Renal cortex interstitium (tissue), 11 donors: ENCODE measurements around the gene FKBP5. TPM values are rescaled to one million over a fixed set of nuclear protein-coding genes. Genes with fewer than 3 reads are reported as not detected.
A peak's percentile ranks its signal among the peaks of the same experiment; 100 is the strongest.

ENCODE experiments used
- DNase-seq, 11 donors: peaks; one replicate each; pipeline ENCODE4 v3.0.0-alpha.2; 2013; ENCODE audit warnings: low read depth in 9 of 11, low spot score in 4 of 11; ENCODE audit errors: extremely low read depth in 1 of 11
- polyA plus RNA-seq, 3 donors: library from polyadenylated mRNA; unstranded; fragments of 120-200 nt; gene quantifications; one replicate each; pipeline ENCODE4 v1.2.1, GENCODE V29; 2013; ENCODE audit not compliant: insufficient read length in 3 of 3

The FKBP5 gene
- polyA plus RNA-seq, 3 donors, result 18.5 to 31.4 (median 29.8) TPM

DNA sequence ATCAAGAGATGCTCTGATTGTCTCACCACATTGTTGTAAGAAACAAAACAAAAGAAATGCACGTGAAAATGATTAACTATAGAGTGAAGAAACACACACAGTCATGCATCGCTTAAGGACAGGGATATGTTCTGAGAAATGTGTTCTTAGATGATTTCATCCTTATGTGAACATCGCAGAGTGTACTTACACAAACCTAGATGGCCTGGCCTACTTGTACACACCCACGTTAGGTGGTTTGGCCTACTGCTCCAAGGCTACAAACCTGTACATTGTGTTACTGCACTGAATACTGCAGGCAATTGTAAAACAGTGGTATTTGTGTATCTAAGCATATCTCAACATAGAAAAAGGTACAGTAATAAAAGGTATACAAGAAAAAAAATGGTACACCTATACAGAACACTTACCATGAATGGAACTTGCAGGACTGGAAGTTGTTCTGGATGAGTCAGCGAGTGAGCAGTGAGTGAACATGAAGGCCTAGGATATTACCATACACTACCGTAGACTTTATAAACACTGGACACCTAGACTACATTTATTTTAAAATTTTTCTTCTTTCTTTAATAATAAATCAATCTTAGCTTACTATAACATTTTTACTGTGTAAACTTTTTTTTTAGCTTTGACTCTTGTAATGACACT is 48.6 kb downstream of the FKBP5 start:
- DNase-seq, result no peak

DNA sequence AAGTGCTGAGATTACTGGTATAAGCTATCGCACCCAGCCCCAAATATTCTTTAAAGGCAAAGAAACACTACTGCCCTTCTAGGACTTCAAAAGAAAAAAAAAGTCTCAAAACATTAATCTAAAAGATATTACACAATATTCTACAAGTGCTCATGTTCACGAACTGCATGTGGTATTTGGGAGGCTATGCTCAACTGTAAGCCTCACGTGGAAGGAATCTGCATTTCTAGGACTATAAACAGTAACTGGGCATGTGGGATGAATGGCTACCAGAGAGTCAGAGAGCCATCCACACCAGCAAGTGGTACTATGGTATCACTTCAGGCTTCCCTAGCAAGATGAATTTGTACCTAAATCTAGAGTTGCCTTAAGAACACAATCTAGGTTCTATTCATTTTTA is 50.0 kb downstream of the FKBP5 start:
- DNase-seq, result no peak

DNA sequence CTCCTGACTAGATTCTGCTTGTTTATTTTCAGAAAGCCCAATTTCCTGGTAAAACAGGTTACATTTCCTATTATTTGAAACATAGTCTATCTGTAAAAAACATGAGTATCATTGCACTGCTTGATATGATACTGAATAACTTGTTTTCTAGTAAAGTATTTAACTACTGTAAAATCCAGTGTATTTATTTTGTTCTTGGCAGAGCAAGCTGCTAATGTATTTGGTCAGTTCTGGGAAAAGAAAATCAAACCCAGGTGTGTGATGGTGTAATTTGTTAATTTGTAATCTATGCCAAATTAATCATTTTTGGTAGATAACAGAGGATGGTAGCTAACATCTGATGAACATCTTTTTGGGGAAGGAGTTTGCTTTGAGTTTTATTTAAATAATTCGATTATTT is 50.8 kb downstream of the FKBP5 start:
- no peak for DNase-seq

DNA sequence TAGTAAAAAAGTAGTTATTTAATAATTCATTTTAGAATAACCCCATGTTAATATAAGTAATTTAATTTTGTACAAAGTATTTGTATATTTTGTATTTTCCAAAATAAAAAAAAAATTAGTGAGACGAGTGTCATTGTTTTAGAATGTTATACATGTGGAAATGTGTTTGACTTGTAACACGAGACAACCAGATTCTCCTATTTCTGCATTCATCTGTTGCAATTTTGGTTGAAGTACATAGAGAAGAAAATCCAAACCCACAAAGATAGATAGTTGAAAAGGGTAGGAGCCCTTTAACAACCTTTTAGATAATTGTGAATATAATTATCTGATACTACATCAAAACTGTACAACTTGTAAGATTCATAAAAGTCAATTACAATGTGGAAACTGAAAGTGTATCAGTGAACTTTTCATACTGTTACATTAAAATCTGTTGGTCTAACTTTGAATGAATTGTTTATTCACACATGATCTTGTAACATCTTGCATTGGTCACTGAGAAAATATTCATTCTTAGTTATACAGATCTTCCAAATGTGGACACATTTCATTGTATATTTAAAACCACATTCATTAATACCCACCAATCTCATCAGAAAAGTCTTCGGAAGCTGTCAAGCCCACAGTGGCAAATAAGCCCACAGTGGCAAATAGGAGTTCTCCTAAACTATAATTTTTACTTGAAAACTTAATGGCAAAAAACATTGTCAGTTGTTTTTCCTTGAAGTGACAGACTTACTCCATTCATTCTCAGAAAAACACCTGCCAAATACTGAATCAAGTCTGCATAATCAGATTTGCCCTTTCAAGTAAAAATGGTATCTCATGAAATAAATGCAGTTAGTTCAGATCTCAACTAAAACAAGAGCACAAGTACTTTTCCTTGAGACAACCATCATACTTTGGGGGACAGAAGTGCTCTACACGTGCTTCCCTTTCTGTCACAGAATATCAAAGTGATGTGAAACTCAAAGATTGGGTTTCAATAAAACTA is 52.8 kb downstream of the FKBP5 start:
- DNase-seq, result no peak

DNA sequence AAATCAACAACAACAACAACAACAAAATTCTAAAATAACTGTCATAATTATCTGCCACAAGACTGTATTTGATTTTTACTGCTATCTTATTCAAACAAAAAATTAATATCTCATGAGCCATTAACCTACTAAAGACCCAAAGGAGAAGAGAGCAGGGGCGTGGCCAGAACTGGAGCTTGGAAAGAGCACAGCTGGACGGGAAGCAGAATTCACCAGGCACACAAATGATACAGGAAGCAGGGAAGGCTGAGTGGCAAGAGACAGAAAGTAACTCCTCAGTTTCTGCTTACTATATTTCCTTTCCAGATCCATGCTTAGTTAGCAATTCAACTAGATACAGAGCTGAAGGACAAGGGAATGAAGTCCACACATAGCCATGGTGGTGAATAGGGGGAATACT is 54.4 kb downstream of the FKBP5 start:
- DNase-seq, result peak in 2 of 11 donors; percentile 2 to 9

DNA sequence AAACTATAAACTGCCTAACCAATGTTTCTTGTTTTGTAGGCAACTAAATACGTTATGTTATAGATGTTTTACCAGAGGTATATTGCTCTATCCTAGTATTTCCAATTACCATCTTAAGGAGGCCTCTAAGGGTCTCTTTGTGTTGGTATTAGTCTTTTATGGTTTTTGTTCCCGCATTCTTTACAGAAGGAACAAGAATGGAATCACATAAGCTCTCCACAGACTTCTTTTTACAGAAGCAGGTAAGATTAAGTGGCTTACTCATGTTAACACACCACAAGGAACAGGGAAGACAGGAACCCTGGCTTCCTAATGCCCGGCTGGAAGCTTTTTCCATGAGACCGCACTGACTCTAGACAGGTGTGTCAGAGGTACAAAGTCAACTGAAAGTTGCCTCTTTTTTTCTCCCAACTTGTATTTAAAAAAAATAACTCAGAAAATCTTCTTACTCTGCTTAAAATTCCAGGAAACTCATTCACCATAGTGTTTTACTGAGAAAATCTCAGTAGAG is 55.1 kb downstream of the FKBP5 start:
- DNase-seq, result no peak

DNA sequence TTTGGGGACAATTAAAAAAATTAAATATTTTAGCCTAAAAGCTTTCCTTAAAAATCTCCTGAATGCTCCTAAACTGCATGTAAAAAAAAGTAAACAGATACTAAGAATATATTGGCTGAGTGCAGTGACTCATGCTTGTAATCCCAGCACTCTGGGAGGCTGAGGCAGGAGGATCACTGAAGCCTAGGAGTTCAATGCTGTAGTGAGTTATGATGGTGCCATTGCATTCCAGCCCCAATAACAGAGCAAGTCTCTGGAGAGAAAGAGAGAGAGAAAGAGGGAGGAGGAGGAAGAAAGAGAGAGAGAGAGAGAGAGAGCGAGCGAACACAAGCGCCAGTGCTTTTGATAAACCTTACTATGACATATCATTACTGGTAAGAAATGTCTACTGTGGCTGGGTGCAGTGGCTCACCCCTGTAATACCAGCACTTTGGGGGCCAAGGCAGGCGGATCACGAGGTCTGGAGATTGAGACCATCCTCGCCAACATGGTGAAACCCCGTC is 58.8 kb downstream of the FKBP5 start:
- no peak for DNase-seq

DNA sequence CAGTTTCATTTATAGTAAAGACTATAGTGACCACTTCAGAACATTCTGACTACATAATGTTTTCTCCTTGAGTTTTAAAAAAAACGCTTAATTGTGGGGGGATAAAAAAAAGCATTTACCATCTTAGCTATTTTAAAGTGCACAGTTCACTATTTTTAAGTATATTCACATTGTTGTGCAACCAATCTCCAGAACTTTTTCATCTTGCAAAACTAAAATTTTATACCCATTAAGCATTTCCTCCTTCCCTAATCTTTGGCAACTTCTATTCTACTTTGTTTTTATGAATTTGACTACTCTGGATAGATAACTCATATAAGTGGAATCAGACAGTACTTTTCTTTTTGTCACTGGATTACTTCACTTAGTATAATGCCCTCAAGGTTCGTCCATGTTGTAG is 62.3 kb downstream of the FKBP5 start:
- no peak for DNase-seq

DNA sequence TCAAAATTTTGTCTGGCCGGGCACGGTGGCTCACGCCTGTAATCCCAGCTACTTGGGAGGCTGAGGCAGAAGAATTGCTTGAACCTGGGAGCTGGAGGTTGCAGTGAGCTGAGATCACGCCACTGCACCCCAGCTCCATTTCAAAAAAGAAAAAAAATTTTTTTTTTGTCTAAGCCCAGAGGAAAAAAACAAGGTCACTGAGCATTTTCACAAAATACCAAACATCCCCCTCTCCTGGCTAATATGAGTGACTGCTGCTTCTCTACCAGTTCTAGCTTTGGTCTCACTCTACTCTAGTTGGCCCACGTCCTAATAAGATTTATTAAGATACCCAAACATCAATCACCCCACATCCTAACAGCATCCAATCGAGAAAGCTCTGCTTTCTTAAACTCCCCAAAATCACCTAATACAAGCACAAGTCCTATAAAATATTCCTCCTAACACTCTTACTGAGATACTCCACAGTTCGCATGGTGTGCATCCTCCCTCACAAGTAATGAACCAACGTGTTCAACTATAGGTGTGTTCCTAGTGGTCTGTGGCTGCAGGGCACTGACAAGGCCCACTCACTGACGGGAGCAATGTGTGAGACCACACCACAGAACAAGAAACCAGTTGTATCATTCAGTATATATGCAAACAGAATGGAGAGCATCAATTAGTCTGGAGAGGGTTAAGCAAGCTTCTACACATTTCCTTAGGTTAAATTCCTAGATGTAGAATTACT is 64.2 kb downstream of the FKBP5 start:
- no peak for DNase-seq

DNA sequence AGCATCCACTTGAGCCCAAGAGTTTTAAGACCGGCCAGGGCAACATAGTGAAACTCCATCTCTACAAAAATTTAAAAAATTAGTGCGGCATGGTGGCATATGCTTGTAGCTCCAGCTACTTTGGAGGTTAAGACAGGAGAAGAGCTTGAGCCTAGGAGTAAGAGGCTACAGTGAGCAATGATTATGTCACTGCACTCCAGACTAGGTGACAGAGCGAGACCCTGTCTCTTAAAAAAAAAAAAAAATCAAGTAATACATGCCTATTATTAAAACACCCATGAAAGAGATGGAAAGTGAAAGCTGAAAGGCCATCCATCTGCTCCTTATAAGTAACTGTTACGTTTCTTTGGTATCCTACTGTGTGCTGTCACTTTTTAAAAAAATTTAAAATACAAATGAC is 66.4 kb downstream of the FKBP5 start:
- DNase-seq, result no peak

DNA sequence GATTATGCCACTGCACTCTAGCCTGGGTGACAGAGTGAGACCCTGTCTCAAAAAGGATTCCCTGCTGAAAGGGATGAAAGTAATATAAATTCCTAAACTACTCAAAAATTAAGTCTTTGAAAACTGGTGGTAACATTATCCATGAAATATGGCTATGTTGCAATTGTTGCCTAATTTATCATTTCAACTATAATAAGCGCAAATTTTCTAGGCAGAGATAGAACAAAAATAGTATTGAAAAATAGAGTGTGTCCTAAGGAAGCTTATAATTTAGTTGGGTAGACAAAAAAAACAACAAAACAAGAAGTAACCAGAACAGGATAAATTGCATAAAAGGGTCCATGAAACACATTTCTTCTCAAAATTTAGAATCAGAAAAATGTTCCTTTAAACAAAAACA is 68.0 kb downstream of the FKBP5 start:
- no peak for DNase-seq

DNA sequence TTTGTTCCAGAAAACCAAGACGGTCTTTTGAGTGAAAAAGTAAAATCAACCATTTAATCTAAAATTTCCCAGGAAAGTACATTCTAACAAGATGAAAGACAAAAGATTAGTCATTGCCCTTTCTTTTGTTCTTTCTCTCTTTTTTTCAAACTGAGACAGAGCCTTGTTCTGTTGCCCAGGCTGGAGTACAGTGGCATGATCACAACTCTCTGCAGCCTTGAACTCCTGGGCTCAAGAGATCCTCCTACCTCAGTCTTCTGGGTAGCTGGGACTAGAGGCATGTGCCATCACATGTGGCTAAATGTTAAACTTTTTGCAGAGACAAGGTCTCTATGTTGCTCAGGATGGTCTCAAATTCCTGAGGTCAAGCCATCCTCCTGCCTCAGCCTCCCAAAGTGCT is 75.0 kb downstream of the FKBP5 start:
- DNase-seq, result no peak

DNA sequence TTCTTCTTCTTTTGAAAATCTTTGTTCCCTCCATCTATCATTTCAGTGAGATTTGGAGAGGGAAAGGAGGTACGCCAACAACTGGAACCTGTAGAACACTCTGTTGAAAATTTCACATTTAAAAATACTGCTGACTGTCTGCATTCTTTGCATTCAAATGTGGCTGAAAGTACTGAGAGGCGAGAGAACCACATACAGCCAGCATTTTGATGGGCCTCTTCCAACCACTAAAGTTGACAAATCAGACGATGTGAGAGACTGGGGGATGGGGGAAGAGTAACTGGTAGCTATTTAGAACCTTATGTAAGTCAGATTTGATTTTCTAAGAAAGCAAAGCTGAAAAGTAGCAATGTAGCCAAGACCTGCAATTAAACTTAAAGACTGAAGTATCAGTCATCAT is 77.5 kb downstream of the FKBP5 start:
- DNase-seq, result no peak

DNA sequence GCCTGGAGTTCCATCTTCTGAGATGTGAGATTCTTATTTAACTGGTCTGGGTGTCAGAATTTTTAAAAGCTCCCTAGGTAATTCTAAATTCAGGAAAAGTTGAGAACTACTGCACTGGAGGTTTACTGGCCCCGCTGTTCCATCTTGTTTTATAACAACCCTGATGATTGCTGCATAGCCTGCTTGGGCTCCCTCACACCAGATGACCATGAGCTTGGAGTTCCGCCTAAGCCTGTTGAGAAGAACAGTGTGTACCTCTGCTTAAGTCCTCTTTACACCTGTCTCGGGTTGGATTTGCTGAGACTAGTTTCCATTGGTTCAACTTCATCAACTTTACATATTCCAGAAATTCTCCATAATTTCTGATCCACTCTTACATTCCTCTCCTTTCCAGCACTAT is 77.9 kb downstream of the FKBP5 start:
- DNase-seq, result no peak

DNA sequence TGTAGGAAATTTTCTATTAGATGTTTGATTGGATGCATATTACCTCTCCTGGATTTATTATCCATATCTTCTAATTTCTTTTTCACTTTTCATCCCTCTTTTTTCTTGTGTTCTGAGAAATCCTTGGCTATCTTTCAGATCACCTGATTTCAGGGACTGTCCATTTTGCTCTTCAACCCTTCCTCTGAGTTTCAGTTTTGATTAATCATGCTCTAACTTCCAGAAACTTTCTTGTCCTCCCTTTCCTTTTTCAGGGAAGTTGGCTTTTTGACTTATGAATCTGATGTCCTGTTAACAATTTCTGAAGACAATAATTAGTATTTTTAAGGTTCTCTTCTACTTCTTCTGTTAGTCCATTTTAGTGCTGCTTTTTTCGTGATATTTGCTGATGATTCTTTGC is 79.1 kb downstream of the FKBP5 start:
- no peak for DNase-seq

DNA sequence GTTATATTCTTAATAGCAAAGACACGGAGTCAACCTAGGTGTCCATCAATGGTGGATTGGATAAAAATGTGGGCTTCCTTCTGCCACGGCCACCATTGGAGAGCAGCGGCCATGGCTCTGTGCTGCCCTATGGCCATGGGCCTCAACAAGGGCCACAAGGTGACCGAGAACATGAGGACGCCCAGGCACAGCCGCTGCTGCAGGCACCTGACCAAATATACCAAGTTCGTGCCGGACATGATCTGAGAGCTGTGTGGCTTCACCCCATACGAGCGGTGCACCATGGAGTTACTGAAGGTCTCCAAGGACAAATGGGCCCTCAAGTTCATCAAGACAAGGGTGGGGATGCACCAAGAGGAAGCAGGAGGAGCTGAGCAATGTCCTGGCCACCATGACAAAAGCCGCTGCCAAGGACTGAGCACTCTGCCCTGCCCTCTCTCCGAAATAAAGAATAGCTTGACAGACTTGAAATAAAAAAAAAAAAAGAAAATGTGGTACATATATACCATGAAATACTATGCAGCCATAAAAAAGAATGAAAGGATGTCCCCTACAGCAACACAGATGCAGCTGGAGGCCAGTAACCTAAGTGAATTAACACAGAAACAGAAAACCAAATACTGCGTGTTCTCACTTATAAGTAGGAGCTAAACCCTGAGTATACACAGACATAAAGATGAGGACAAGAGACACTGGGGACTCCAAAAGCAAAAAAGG is 81.0 kb downstream of the FKBP5 start:
- DNase-seq, result no peak

DNA sequence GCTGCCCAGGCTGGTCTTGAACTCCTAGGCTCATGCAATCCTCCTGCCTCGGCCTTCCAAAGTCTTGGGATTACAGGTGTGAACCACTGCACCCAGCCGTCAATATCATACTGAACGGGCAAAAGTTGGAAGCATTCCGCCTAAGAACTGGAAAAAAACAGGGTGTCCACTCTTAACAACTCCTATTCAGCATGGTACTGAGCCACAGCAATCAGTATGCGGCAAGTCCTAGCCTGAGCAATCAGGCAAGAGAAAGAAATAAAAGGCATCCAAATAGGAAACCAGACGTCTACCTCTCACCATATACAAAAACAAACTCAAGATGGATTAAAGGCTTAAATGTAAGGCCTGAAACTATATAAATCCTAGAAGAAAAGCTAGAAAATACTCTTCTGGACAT is 83.1 kb downstream of the FKBP5 start:
- no peak for DNase-seq

DNA sequence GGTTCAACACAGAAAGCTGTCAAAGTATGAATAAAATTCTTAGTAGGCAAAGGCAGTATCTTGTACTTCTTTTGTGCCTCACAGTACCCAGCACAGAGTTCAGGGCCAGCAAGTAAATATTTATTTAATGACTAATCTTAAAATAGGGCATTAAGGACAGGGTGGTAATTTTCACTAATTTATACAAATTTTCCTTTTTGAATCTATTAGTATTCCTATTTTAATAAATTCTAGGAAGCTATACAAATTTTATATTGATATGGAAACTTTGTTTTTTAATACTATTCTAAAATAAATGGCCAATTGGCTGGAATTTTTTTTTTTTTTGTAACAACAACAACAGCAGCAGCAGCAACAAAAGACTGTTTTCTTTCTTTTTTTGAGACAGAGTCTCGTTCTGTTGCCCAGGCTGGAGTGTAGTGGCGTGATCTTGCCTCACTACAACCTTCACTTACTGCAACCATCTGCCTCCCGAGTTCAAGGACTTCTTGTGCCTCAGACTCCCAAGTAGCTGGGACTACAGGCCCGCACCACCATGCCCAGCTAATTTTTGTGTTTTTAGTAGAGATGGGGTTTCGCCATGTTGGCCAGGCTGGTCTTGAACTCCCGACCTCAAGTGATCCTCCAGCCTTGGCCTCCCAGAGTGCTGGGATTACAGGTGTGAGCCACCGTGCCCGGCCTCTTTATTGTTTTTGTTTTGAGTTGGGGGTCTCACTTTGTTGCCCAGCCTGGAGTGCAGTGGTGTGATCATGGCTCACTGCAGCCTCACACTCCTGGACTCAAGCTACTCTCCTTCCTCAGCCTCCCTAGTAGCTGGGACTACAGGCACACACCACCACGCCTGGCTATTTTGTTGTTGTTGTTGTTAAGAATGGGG is 85.2 kb downstream of the FKBP5 start:
- no peak for DNase-seq
